Endothelial cell of umbilical vein (primary cell): ENCODE measurements around the gene PTAFR. TPM values are rescaled to one million over a fixed set of nuclear protein-coding genes. Genes with fewer than 3 reads are reported as not detected.

ENCODE experiments used
- BruUV-seq: library from RNA; stranded (reverse); fragments of 400-500 nt; replicated peaks from 2 replicates; lab custom pipeline; 2021; lab: Mats Ljungman, UMichigan
- CTCF ChIA-PET: fragments of 300-600, 350-600 bp; sonication (Branson Sonifier 250); formaldehyde crosslinking; loops from one replicate; lab custom pipeline; 2021; ENCODE audit warnings: antibody characterized with exemption, inconsistent platforms; lab: Charles Lee
- POLR2A ChIA-PET: fragments of 300-600, 350-600 bp; sonication (Branson Sonifier 250); formaldehyde crosslinking; loops from one replicate; lab custom pipeline; 2021; ENCODE audit warnings: antibody characterized with exemption, inconsistent platforms; lab: Charles Lee
- DNase-seq: peaks from one replicate; pipeline ENCODE4 v3.0.0-alpha.2; 2011; ENCODE audit warnings: low read depth, low spot score
- FAIRE-seq: peaks from 2 replicates; lab custom pipeline; 2011; peaks lifted over from hg19 to GRCh38; lab: Jason Lieb, UNC
- H2AFZ ChIP-seq: 2 replicates; pipeline ENCODE4 v1.6.0; 2012; ENCODE audit warnings: low read depth, low read length, control low read depth, inconsistent platforms
- H3K27ac ChIP-seq: 2 replicates; pipeline ENCODE4 v1.5.1; 2011; ENCODE audit warnings: low read depth, mild to moderate bottlenecking, control low read depth, low read length, moderate library complexity; ENCODE audit not compliant: insufficient read depth
- H3K27me3 ChIP-seq, 2 experiments: 2 replicates each; pipeline versions ENCODE4 v1.6.0 to v1.6.1; 2011; ENCODE audit warnings: low read length in 2 of 2, mixed read lengths in 1 of 2; ENCODE audit not compliant: control insufficient read depth in 2 of 2, insufficient read depth in 2 of 2
- H3K36me3 ChIP-seq, 2 experiments: 2 replicates in 1 of 2; 3 replicates in 1 of 2; pipeline ENCODE4 v1.5.1; 2011; ENCODE audit warnings: low read length in 2 of 2, mild to moderate bottlenecking in 1 of 2, moderate library complexity in 1 of 2; ENCODE audit not compliant: control insufficient read depth in 2 of 2, insufficient read depth in 2 of 2; ENCODE audit errors: extremely low read depth in 1 of 2
- H3K4me1 ChIP-seq: 3 replicates; pipeline ENCODE4 v1.5.1; 2011; ENCODE audit warnings: mild to moderate bottlenecking, low read length; ENCODE audit not compliant: control insufficient read depth, insufficient read depth; ENCODE audit errors: extremely low read depth
- H3K4me2 ChIP-seq: 2 replicates; pipeline ENCODE4 v1.6.1; 2011; ENCODE audit warnings: low read length, control low read depth, mixed read lengths; ENCODE audit not compliant: insufficient read depth
- H3K4me3 ChIP-seq, 3 experiments: fragments of 200-600 bp in 1 of 3; sonication (generic), shearing (Covaris generic) in 1 of 3; replicated peaks in 1 of 3; 2 replicates each; pipeline ENCODE4 v1.5.1; 2011 to 2016; ENCODE audit warnings: control low read depth in 3 of 3, low read length in 3 of 3, mild to moderate bottlenecking in 2 of 3, inconsistent platforms in 1 of 3, low read depth in 1 of 3, moderate library complexity in 1 of 3; ENCODE audit not compliant: insufficient read depth in 1 of 3
- H3K79me2 ChIP-seq: 2 replicates; pipeline ENCODE4 v1.6.0; 2012; ENCODE audit warnings: low read length, inconsistent platforms; ENCODE audit not compliant: control insufficient read depth, insufficient read depth
- H3K9ac ChIP-seq: replicated peaks from 2 replicates; pipeline ENCODE3; 2011; ENCODE audit warnings: low read length, control low read depth; ENCODE audit not compliant: insufficient read depth; ENCODE audit errors: extremely low read depth
- H3K9me1 ChIP-seq: replicated peaks from 3 replicates; pipeline ENCODE4 v1.6.0; 2011; ENCODE audit warnings: mild to moderate bottlenecking, low read length; ENCODE audit not compliant: control insufficient read depth, insufficient read depth; ENCODE audit errors: extremely low read depth
- H3K9me3 ChIP-seq: replicated peaks from 2 replicates; pipeline ENCODE4 v1.5.1; 2012; ENCODE audit warnings: low read length, inconsistent platforms; ENCODE audit not compliant: control insufficient read depth, insufficient read depth
- H4K20me1 ChIP-seq: replicated peaks from 2 replicates; pipeline ENCODE3; 2011; ENCODE audit warnings: mild to moderate bottlenecking, low read length; ENCODE audit not compliant: control insufficient read depth, insufficient read depth; ENCODE audit errors: extremely low read depth
- EZH2 ChIP-seq: IDR thresholded peaks from 2 replicates; pipeline ENCODE4 v1.6.1; 2012; ENCODE audit warnings: borderline replicate concordance, low read depth, mild to moderate bottlenecking, moderate library complexity, low read length, inconsistent platforms; ENCODE audit not compliant: severe bottlenecking
- FOS ChIP-seq: IDR thresholded peaks from 2 replicates; pipeline ENCODE4 v1.6.1; 2011; ENCODE audit warnings: mild to moderate bottlenecking, low read length, moderate library complexity, borderline replicate concordance; ENCODE audit not compliant: insufficient read depth
- GATA2 ChIP-seq: IDR thresholded peaks from 2 replicates; pipeline ENCODE4 v1.7.0; 2011; ENCODE audit warnings: low read depth, mild to moderate bottlenecking, moderate library complexity, mixed read lengths, low read length; ENCODE audit not compliant: insufficient read length, insufficient read depth
- JUN ChIP-seq: IDR thresholded peaks from 2 replicates; pipeline ENCODE4 v1.6.1; 2011; ENCODE audit warnings: borderline replicate concordance, low read depth; ENCODE audit not compliant: insufficient read length, insufficient read depth
- MYC ChIP-seq: IDR thresholded peaks from one replicate; pipeline ENCODE4 v1.6.1; 2011; ENCODE audit warnings: mild to moderate bottlenecking, low read depth, low read length
- POLR2A ChIP-seq: IDR thresholded peaks from 2 replicates; pipeline ENCODE4 v1.6.1; 2012; ENCODE audit warnings: low read depth, mild to moderate bottlenecking, control low read depth, low read length
- POLR2AphosphoS5 ChIP-seq: IDR thresholded peaks from 2 replicates; pipeline ENCODE4 v1.6.1; 2012; ENCODE audit warnings: low read depth, mild to moderate bottlenecking, control low read depth, low read length, moderate library complexity; ENCODE audit not compliant: insufficient read depth
- dilution Hi-C: fragments of 300-500 bp; cut with MboI; formaldehyde crosslinking; loops from one replicate; pipeline ENCODE4 v1.15.0; 2019; ENCODE audit warnings: low sequenced_read_pairs; ENCODE audit not compliant: extremely low pct_ligation_motif_present
- intact Hi-C: fragments of 100-400 bp; cut with micrococcal nuclease; formaldehyde crosslinking; loops from one replicate; pipeline ENCODE4 v1.10.0; 2022
- polyA plus RNA-seq, 4 experiments: library from polyadenylated mRNA; depleted of rRNA in 3 of 4; stranded (reverse) in 3 of 4; unstranded in 1 of 4; fragments of >200 nt; gene quantifications; 2 replicates each; pipeline versions ENCODE4 v1.2.1 to v1.2.3, GENCODE V29; 2011 to 2012; ENCODE audit warnings: missing spikeins in 1 of 4
- total RNA-seq: library from RNA; stranded (reverse); gene quantifications from 2 replicates; pipeline ENCODE4 v1.2.3, GENCODE V29; 2021
- TF ChIP-seq, protein P1 (sequence below): IDR thresholded peaks from 2 replicates; pipeline ENCODE4 v1.6.1; 2011; ENCODE audit not compliant: insufficient read depth, insufficient read length
- TF ChIP-seq, protein P2 (sequence below), 2 donors: IDR thresholded peaks; 1 replicate in 1 of 2; 2 replicates in 1 of 2; pipeline ENCODE4 v1.5.1; 2011; ENCODE audit warnings: low read length in 2 of 2, mild to moderate bottlenecking in 2 of 2, moderate library complexity in 2 of 2, control low read depth in 1 of 2, inconsistent platforms in 1 of 2, low read depth in 1 of 2; ENCODE audit not compliant: insufficient read depth in 1 of 2; ENCODE audit errors: extremely low read depth in 1 of 2

Gene PTAFR
- total and polyA plus RNA-seq, 2 donors (not counting 3 experiments of a cell fraction or from before 2014, with no cell fraction given) = 0.20 to 0.32 TPM

DNA sequence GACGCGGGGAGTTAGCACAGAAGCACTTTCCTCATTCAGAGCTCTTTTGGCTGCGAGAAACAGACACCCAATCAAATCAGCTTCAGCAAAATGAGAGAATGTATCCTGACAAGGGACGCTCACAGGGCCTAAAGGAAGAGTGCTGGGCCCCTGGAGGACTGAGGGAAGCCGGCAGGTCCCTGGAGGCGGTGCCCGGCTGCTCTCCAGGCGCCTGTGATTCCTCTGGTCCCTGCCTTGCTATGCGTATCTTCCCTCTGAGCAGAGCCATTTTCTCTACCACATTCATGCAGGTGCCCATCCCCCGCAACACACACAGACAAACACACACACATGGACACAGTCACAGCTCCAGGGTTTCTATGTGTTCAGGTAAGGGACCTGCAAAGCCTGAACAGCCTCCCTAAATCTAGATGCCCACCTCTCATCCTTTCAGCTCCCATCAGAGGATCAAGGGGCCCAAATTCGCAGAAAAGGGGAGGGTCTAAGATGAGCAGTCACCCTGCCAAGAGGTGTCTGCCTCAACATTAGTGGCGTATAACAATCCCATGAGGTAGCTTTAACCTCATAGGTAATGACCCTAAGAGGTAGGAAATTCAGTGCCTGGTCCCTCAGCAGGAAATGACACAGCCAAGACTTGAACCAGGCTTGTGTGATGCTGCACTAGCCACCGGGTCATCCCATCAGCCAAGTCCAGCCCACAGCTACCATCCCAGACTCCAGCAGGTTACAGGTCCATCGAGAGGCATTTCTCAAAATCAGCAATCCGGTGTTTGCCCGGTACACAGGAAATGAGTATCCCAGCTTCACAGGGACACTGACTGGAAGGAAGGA, 29.0 kb downstream of the PTAFR start:
- no TSS peak for BruUV-seq
- FAIRE-seq = peak; percentile 54
- H4K20me1 ChIP-seq = no peaks in the 10 kb centered on the region
- no peak for DNase-seq
- H3K4me1 ChIP-seq = peaks cover 3% of the 10 kb centered on the region
- H3K27ac ChIP-seq = no peak overlapping the region
- no peaks in the 10 kb centered on the region for H3K79me2 ChIP-seq
- H3K4me3 ChIP-seq = no peak overlapping the region
- no peaks in the 10 kb centered on the region for H3K36me3 ChIP-seq
- TF ChIP-seq, protein P1, sequence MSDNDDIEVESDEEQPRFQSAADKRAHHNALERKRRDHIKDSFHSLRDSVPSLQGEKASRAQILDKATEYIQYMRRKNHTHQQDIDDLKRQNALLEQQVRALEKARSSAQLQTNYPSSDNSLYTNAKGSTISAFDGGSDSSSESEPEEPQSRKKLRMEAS = no peak
- TF ChIP-seq FOS (no peak), GATA2 (no peak), JUN (no peak), POLR2A (no peak), POLR2AphosphoS5 (no peak), EZH2 (no peak), MYC (no peak)
- TF ChIP-seq, protein P2, sequence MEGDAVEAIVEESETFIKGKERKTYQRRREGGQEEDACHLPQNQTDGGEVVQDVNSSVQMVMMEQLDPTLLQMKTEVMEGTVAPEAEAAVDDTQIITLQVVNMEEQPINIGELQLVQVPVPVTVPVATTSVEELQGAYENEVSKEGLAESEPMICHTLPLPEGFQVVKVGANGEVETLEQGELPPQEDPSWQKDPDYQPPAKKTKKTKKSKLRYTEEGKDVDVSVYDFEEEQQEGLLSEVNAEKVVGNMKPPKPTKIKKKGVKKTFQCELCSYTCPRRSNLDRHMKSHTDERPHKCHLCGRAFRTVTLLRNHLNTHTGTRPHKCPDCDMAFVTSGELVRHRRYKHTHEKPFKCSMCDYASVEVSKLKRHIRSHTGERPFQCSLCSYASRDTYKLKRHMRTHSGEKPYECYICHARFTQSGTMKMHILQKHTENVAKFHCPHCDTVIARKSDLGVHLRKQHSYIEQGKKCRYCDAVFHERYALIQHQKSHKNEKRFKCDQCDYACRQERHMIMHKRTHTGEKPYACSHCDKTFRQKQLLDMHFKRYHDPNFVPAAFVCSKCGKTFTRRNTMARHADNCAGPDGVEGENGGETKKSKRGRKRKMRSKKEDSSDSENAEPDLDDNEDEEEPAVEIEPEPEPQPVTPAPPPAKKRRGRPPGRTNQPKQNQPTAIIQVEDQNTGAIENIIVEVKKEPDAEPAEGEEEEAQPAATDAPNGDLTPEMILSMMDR (IDR thresholded peaks at IDR 0.05; ENCODE audit: extremely low read depth in 1 of 2, insufficient read depth in 1 of 2, low read depth in 1 of 2, low read length in 2 of 2) = no peak
- CTCF ChIA-PET = interaction anchor here (0.8 to 1.5 kb wide), 6 partner anchors 13 to 56 kb away, joined by 3 to 7 read pairs (median 4); no protein-coding TSS in a partner anchor
- H3K4me2 ChIP-seq = no peak overlapping the region
- no peak overlapping the region for H3K9ac ChIP-seq
- dilution Hi-C loops (no loop called here), intact Hi-C loops (no loop called here)
- no peaks in the 10 kb centered on the region for H3K9me3 ChIP-seq
- no peaks in the 10 kb centered on the region for H3K27me3 ChIP-seq
- POLR2A ChIA-PET = no interaction called here
- H3K9me1 ChIP-seq = no peaks in the 10 kb centered on the region
- H2AFZ ChIP-seq = no peak overlapping the region
